HG02798 (cell line): ENCODE data around the gene IGSF21.
"Not testable (repeated sequence)": the region's sequence is repeated elsewhere in the genome, so short reads cannot be mapped to it uniquely, and the experiment has no call there.

ENCODE experiments used
- ATAC-seq: cut with Tn5 transposase; IDR thresholded peaks from one replicate; pipeline ENCODE4 v1.9.1; 2021; ENCODE audit warnings: mild to moderate bottlenecking; ENCODE audit not compliant: unreplicated experiment, poor library complexity

The IGSF21 gene

DNA sequence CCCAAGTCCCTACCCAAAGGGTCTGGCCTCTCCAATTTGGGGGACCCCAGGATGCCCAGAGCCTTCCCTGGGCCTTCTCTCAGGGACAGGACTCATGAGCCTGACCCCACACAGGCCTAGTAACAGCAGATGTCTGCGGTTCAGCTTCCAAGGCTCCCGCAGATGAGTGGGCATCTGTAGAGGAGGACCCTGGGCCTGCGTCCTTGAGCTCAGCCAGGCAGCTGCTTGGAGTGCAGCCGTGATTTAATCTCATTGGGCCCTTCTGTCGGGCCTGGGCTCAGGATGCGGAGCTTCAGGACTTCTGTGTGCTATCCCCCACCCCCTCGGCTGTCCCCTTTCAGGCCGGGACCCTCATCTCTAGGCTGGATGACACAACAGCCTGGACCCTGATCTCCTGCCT lies 35.4 kb downstream of the IGSF21 start:
- ATAC-seq = no peak

DNA sequence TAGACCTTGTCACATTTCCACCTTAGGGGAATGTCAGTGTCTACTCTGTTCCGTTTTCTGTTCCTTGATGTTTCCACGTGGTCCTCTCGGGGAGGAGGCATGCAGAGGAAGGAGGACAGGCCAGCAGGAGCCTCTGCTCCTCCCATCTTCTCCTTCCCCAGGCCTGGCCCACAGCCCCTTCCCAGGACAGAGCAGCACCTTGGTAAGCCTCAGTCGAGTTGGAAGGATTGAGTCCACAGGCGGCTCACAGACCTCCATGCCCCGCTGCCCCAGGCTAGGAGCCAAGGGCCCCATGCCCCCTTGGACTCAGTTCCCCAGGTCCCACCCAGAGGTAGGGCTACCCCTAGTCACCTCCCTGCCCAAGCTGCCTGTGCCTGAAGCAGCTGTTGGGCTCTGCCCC lies 36.5 kb downstream of the IGSF21 start:
- no peak for ATAC-seq

- no peak for ATAC-seq
Observed at GRCh38 chr1:18144916-18145647, 37.5 kb downstream of the IGSF21 start.

GRCh38 chr1:18145851-18146618 lies 38.4 kb downstream of the IGSF21 start:
- no peak for ATAC-seq

DNA sequence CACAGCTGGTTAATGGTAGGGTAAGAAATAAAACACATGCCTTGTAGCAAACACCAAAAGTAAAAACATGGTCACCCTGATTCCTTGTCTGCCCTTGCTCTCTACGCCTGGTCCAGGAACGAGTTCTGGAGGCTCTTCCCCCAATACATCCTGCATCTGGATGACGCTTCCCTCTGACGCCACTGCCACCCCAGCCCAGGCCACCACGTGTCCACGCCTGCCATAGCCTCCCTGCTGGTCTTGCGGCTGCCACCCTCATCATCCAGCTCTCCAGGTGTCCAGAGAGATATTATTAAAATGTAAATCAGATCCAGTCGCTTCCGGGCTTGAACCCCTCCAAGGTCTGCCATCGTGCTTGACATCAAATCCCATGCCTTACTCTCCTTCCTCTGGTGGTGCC lies 39.3 kb downstream of the IGSF21 start:
- ATAC-seq = no peak

DNA sequence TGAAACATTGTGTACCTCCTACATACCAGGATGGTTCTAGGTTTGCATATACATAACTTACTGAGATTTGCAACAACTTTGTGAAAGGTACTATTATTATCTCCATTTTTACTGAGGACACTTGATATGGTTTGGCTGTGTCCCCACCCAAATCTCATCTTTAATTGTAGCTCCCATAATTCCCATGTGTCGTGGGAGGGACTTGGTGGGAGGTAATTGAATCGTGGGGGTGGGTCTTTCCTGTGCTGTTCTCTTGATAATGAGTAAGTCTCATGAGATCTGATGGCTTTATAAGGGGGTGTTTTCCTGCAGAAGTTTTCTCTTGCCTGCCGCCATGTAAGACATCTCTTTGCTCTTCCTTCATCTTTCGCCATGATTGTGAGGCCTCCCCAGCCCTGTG lies 40.1 kb downstream of the IGSF21 start:
- ATAC-seq = no peak

GRCh38 chr1:18148461-18148860 lies 40.9 kb downstream of the IGSF21 start:
- no peak for ATAC-seq

- ATAC-seq = no peak
Observed at GRCh38 chr1:18149027-18149641, 41.5 kb downstream of the IGSF21 start.

GRCh38 chr1:18151436-18152122 lies 44.0 kb downstream of the IGSF21 start:
- no peak for ATAC-seq

DNA sequence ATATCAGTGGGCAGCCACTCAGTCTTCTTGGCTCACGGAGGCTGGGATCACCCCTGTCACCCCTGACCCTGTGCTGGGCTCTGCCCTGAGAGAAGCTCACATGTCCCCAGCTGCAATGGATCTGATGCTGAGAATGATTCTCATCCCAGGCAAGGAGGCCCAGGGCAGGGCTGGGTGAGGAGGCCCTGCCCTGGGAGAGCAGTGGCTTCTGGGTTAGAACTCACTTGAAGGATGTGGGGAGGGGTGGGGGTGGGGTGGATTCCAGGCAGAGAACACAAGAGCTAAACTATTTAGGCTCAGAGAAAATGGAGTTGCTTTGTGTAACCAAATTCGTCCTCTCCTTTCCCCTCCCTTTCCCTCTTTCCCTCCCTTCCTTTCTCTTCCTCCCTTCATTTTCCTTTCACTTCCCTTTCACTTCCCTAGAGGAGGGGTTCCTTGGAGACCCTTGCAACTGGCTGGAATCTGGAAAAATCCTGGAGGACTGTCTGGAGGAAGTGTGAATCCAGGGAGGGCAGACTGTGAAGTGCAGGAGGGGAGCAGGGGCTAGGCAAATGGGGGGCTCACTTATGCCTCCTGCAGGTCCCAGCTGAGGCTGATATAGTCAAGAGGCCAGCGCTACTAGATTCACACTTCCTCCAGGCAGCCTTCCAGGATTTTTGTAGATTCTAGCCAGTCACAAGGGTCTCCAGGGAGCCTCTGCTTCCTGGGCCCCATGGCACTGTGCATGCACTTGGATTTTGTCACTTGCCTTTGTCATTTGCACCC lies 47.0 kb downstream of the IGSF21 start:
- ATAC-seq = no peak

DNA sequence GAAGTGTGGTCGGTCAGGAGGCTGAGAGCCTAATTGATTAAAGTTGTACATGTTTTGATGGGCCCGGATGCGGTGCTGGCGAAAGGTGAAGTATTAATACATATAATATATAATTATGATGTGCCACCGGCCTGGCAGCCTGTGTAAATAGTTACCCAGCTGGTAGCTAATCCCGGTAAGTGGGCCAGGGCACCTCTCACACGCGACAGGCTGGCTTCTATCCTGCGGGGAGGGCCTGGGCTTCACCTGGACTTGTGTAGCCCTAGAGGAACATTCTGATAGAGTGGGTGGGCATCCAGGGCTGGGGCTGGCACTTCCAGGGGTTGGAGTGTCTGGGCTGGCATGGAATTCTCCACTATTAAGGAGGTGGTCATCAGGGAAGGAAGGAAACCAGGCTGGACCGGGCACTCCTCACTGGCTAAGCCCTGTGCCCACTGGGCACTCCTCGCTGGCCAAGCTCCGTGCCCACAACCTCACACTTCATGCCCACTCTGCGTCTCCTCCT lies 48.3 kb downstream of the IGSF21 start:
- ATAC-seq = no peak

GRCh38 chr1:18157352-18157751 lies 49.8 kb downstream of the IGSF21 start:
- no peak for ATAC-seq

GRCh38 chr1:18157968-18158367 lies 50.4 kb downstream of the IGSF21 start:
- no peak for ATAC-seq

DNA sequence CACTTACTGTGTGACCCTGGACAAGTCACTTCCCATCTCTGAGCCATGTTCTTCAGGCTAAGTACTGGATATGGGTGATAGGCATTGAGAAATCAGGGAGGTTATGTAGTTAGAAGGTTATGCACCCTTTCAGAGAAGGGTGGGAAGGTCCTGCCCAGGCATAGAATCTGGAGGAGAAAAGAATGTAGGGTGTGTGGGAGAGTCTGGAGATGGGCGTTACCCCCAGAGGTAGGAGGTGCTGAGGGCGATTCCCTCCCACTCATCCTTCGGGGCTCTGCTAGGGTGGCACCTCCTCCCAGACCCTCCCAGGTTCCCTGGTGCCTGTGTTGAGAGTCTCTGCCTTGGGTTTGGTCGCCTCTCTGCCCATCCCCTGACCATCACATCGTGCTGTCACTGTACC lies 51.1 kb downstream of the IGSF21 start:
- ATAC-seq = no peak

DNA sequence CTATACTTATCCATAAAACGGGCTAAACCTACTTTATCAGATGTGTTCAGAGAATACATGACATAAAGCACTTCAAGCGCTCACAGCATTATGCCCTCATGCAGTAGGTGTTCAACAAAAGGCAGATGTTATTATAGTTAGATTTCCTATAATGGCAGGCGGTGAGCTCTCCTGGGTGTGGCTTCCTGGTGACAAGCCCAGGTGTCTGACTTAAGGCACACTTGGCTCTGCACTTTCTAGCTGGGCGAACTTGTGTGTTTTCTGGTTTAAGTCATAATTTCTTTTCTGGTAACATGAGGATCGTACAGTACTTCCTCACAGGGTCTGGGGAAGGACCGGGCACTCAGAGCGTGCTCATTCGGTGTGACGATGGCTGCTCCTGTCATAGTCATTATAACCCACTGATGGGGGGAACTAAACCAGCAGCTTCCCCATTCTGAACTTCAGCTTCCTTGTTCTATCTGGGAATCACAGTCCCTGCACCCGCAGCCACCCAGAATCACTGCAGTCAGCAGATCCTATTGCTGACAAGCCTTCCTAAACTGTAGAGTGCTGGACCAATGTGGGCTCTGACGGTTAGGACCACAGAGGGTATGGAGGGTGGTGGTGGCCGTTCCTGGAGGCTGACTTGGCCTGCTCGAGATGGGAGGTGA lies 52.8 kb downstream of the IGSF21 start:
- no peak for ATAC-seq

- ATAC-seq = no peak
Observed at GRCh38 chr1:18161690-18162089, 54.1 kb downstream of the IGSF21 start.

GRCh38 chr1:18165640-18166039 lies 58.0 kb downstream of the IGSF21 start:
- ATAC-seq = not testable (repeated sequence)

DNA sequence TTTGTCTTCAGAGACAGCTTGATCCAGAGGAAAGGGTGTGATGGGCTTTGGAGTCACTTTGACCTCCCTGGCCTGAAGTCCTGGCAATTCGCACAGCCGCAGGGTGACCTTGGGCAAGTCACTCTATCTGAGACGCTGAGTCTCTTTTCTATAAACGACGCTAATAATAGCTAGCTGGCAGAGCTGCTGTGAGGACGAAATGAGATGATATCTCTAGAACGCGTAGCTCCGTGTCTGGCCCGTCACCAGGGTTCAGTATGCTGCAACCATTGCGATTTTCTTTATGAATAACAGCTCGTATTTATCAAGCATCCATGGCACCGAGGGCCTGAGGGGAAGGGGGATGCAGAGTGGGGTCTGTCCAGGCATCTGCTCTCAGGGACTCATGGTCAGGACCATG lies 58.7 kb downstream of the IGSF21 start:
- no peak for ATAC-seq

- no peak for ATAC-seq
Observed at GRCh38 chr1:18166929-18167328, 59.3 kb downstream of the IGSF21 start.
